ENCODE measurements around the gene SLC19A1.

Gene SLC19A1

GRCh38 chr21:45515241-45516061 is 26.8 kb downstream of the SLC19A1 start:
- no peak for DNase-seq

GRCh38 chr21:45514311-45515021 is 27.8 kb downstream of the SLC19A1 start:
- DNase-seq, result no peak

- DNase-seq, result no peak
These were observed 28.4 kb downstream of the SLC19A1 start for GRCh38 chr21:45513741-45514310.

- DNase-seq, result no peak
These were observed 29.1 kb downstream of the SLC19A1 start for GRCh38 chr21:45513003-45513717.

- no peak for DNase-seq
These were observed 29.6 kb downstream of the SLC19A1 start for GRCh38 chr21:45512626-45513002.

GRCh38 chr21:45511661-45512431 is 30.4 kb downstream of the SLC19A1 start:
- DNase-seq, result no peak

- DNase-seq, result no peak
These were observed 31.2 kb downstream of the SLC19A1 start for GRCh38 chr21:45511007-45511406.

- DNase-seq, result no peak
These were observed 31.7 kb downstream of the SLC19A1 start for GRCh38 chr21:45510466-45510955.

- no peak for DNase-seq
These were observed 32.4 kb downstream of the SLC19A1 start for GRCh38 chr21:45509566-45510465.

- no peak for DNase-seq
These were observed 33.4 kb downstream of the SLC19A1 start for GRCh38 chr21:45508607-45509565.

- DNase-seq, result no peak
These were observed 34.2 kb downstream of the SLC19A1 start for GRCh38 chr21:45507888-45508508.

- DNase-seq, result no peak
These were observed 34.7 kb downstream of the SLC19A1 start for GRCh38 chr21:45507523-45507875.

GRCh38 chr21:45506836-45507522 is 35.3 kb downstream of the SLC19A1 start:
- no peak for DNase-seq

GRCh38 chr21:45506241-45506817 is 35.9 kb downstream of the SLC19A1 start:
- no peak for DNase-seq

GRCh38 chr21:45505416-45506021 is 36.7 kb downstream of the SLC19A1 start:
- DNase-seq, result no peak

GRCh38 chr21:45504516-45505415 is 37.5 kb downstream of the SLC19A1 start:
- no peak for DNase-seq

- no peak for DNase-seq
These were observed 38.2 kb downstream of the SLC19A1 start for GRCh38 chr21:45504021-45504515.
